C4-2B (cell line): ENCODE results near the gene TAF7.

Experiments
- ZFX ChIP-seq: fragments of 450-650 bp; IDR thresholded peaks from 2 replicates; pipeline ENCODE4 v1.6.1; 2017
- TF ChIP-seq, protein P1 (sequence below): fragments of 450-650 bp; conservative IDR thresholded peaks from 2 replicates; pipeline ENCODE4 v1.5.1; 2017; ENCODE audit warnings: mild to moderate bottlenecking

DNA sequence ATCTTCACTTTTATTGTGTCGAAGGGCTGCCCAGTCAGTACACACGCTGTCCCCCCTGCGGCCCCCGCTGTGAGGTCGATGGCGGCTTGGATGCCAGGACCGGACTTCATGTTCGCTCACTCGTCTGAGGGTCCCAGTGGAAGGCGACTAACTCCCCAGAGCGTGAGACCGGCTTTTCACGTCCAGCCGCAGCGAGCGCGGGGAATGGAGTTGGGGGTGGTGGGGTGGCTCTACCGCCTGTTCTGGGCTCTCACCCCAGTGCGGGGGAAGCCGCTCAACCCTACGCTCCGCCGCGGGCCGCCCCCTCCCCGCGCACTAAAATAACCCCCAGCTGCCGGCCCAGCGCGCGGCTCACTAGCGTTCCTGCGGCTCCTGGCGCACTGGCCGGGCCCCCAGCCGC lies 16.8 kb downstream of the TAF7 start, which contains the start of gene SLC25A2:
- TF ChIP-seq, protein P1, sequence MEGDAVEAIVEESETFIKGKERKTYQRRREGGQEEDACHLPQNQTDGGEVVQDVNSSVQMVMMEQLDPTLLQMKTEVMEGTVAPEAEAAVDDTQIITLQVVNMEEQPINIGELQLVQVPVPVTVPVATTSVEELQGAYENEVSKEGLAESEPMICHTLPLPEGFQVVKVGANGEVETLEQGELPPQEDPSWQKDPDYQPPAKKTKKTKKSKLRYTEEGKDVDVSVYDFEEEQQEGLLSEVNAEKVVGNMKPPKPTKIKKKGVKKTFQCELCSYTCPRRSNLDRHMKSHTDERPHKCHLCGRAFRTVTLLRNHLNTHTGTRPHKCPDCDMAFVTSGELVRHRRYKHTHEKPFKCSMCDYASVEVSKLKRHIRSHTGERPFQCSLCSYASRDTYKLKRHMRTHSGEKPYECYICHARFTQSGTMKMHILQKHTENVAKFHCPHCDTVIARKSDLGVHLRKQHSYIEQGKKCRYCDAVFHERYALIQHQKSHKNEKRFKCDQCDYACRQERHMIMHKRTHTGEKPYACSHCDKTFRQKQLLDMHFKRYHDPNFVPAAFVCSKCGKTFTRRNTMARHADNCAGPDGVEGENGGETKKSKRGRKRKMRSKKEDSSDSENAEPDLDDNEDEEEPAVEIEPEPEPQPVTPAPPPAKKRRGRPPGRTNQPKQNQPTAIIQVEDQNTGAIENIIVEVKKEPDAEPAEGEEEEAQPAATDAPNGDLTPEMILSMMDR, result no peak
- TF ChIP-seq ZFX, result no peak
